IMR-90 (cell line): Measurements from ENCODE around the gene DNAJB4.

Experiments
- CTCF ChIP-seq: conservative IDR thresholded peaks from 2 replicates; pipeline ENCODE4 v1.5.1; 2012; ENCODE audit warnings: mild to moderate bottlenecking, low read depth, low read length, improper control_type of control experiment
- NFE2L2 ChIP-seq: fragments of 150-350 bp; IDR thresholded peaks from 2 replicates; pipeline ENCODE4 v1.6.1; 2016; ENCODE audit warnings: low read depth, mild to moderate bottlenecking, low read length
- POLR2A ChIP-seq: IDR thresholded peaks from 2 replicates; pipeline ENCODE4 v1.6.1; 2012; ENCODE audit warnings: mild to moderate bottlenecking, low read depth, low read length
- RAD21 ChIP-seq: IDR thresholded peaks from 2 replicates; pipeline ENCODE4 v1.6.1; 2012; ENCODE audit warnings: low read length, improper control_type of control experiment
- RCOR1 ChIP-seq: IDR thresholded peaks from 2 replicates; pipeline ENCODE4 v1.6.1; 2012; ENCODE audit warnings: mild to moderate bottlenecking, low read length, improper control_type of control experiment; ENCODE audit not compliant: insufficient replicate concordance
- RFX5 ChIP-seq: IDR thresholded peaks from 2 replicates; pipeline ENCODE4 v1.8.0; 2012; ENCODE audit warnings: low read depth, mild to moderate bottlenecking, low read length, moderate library complexity
- TF ChIP-seq, protein P1 (sequence below): fragments of 150-350 bp; IDR thresholded peaks from 2 replicates; pipeline ENCODE4 v1.6.1; 2017; ENCODE audit warnings: mild to moderate bottlenecking, antibody characterized with exemption, low read length, low read depth

DNA sequence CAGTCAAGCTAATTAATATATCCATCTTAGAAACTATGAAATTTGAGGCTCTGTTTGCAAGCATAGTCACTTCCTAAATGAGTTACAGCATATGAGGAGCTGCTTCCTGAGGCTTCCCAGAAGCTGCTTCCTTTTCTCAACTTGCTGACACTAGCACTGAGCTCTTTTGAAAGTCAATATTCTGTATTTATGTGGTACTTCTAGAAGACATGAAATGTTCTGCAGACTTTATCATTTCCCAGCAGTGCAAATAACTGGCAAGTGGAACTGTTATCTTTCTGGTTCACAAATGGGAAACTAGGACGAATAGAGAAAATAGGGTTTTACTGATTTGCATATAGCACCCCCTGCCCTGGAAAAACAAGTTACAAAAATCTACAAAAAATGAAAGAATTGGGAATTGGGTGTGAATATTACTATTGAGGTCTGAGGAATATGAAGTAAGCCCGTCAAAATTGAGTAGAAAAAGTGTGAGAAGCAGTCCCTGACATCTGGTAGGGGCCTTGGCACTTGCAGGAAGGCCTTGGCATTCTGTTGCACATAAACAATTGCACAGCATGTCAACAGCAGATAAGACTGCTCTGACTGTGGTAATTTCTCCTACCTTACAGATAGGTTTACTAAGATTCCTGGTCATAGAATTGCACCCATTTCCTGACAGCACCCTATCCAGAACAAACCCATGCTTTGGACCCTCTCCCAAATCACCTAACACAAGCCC, 48.1 kb downstream of the DNAJB4 start:
- TF ChIP-seq CTCF (no peak), RFX5 (no peak), POLR2A (no peak), RCOR1 (no peak), RAD21 (no peak), NFE2L2 (no peak)
- TF ChIP-seq, protein P1, sequence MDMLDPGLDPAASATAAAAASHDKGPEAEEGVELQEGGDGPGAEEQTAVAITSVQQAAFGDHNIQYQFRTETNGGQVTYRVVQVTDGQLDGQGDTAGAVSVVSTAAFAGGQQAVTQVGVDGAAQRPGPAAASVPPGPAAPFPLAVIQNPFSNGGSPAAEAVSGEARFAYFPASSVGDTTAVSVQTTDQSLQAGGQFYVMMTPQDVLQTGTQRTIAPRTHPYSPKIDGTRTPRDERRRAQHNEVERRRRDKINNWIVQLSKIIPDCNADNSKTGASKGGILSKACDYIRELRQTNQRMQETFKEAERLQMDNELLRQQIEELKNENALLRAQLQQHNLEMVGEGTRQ, result no peak
